MCF 10A (cell line): ENCODE data around the gene OTULINL. TPM values are rescaled to one million over a fixed set of nuclear protein-coding genes. Genes with fewer than 3 reads are reported as not detected.

Source experiments
- BruUV-seq: library from RNA; stranded (reverse); fragments of 400-500 nt; replicated peaks from 2 replicates; lab custom pipeline; 2021; lab: Mats Ljungman, UMichigan
- CTCF ChIA-PET: fragments of 300-600 bp; sonication (Branson Sonifier 250); formaldehyde crosslinking; extraction: SDS; loops from one replicate; lab custom pipeline; 2021; ENCODE audit warnings: antibody characterized with exemption, inconsistent platforms; lab: Yijun Ruan, JAX
- POLR2A ChIA-PET: fragments of 300-600, 350-650 bp; sonication (Branson Sonifier 250); formaldehyde crosslinking; extraction: SDS; loops from one replicate; lab custom pipeline; 2020; ENCODE audit warnings: antibody characterized with exemption, inconsistent platforms; lab: Yijun Ruan, JAX
- DNase-seq: peaks from one replicate; pipeline ENCODE4 v3.0.0-alpha.2; 2018; ENCODE audit not compliant: unreplicated experiment
- H3K27ac Mint-ChIP-seq: one replicate; pipeline ENCODE4 v1.8.0; 2022; ENCODE audit warnings: mild to moderate bottlenecking, low read depth, mixed read lengths; ENCODE audit not compliant: unreplicated experiment
- H3K27me3 Mint-ChIP-seq: one replicate; pipeline ENCODE4 v1.8.0; 2022; ENCODE audit warnings: mixed read lengths; ENCODE audit not compliant: insufficient read depth, unreplicated experiment
- H3K36me3 Mint-ChIP-seq: one replicate; pipeline ENCODE4 v1.8.0; 2022; ENCODE audit warnings: mild to moderate bottlenecking, moderate library complexity, mixed read lengths; ENCODE audit not compliant: insufficient read depth, unreplicated experiment
- H3K4me1 Mint-ChIP-seq: one replicate; pipeline ENCODE4 v1.8.0; 2022; ENCODE audit warnings: mixed read lengths; ENCODE audit not compliant: insufficient read depth, unreplicated experiment
- H3K4me3 Mint-ChIP-seq: one replicate; pipeline ENCODE4 v1.8.0; 2022; ENCODE audit warnings: mild to moderate bottlenecking, moderate library complexity, mixed read lengths; ENCODE audit not compliant: unreplicated experiment
- H3K9me3 Mint-ChIP-seq: one replicate; pipeline ENCODE4 v1.8.0; 2022; ENCODE audit warnings: mixed read lengths; ENCODE audit not compliant: unreplicated experiment
- CTCF ChIP-seq: fragments of 200-600 bp; IDR thresholded peaks from one replicate; pipeline ENCODE4 v1.8.0; 2022; ENCODE audit warnings: antibody characterized with exemption, mild to moderate bottlenecking; ENCODE audit not compliant: unreplicated experiment
- intact Hi-C: fragments of 100-400 bp; cut with micrococcal nuclease; formaldehyde crosslinking; loops from 2 replicates; pipeline ENCODE4 v1.14.1; 2022
- total RNA-seq: library from RNA; stranded (reverse); gene quantifications from 2 replicates; pipeline ENCODE4 v1.2.3, GENCODE V29; 2022

The OTULINL gene
- total RNA-seq, 1 experiment from 2014 or later: not detected

- CTCF ChIA-PET: interaction anchor here (0.6 kb wide), 1 partner anchor 1017 kb away, joined by 3 read pairs; no protein-coding TSS in a partner anchor
- no peaks in the 10 kb centered on the region for H3K9me3 Mint-ChIP-seq
These were observed 7.4 kb downstream of the OTULINL start for GRCh38 chr5:14588758-14589543.

DNA sequence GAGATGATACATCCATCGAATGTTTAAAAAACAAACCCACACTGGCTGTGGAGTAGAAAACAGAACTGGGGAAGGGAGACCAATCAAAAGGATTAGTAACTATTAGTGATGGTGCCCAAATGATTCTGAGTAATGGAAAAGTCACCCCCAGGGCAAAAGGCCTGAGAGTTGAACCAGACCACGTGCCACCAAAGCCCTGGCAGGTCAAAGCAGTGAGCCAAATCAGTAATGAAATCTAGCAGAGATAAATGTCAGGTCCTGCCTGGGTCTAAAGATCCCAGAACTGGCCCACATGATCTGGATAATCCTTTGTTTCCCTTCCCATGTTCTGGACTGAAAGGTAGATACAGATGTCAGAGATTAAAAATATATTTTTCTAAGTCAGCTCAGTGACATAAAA lies 9.4 kb downstream of the OTULINL start:
- intact Hi-C loops: no loop called here
- no peaks in the 10 kb centered on the region for H3K9me3 Mint-ChIP-seq
- BruUV-seq: no TSS peak
- DNase-seq: no peak
- no peaks in the 10 kb centered on the region for H3K4me1 Mint-ChIP-seq
- CTCF ChIA-PET: no interaction called here
- POLR2A ChIA-PET: no interaction called here
- H3K27me3 Mint-ChIP-seq: peaks cover 49% of the 10 kb centered on the region
- no peak for TF ChIP-seq CTCF
- H3K36me3 Mint-ChIP-seq: no peaks in the 10 kb centered on the region
- no peak overlapping the region for H3K27ac Mint-ChIP-seq
- H3K4me3 Mint-ChIP-seq: no peak overlapping the region

More at GRCh38 chr5:14588758-14589543, 7.4 kb downstream of the OTULINL start:
- TF ChIP-seq CTCF: no peak
- H3K4me3 Mint-ChIP-seq: no peak overlapping the region
- BruUV-seq: no TSS peak
- peaks cover 64% of the 10 kb centered on the region for H3K27me3 Mint-ChIP-seq
- intact Hi-C loops: no loop called here
- no peaks in the 10 kb centered on the region for H3K36me3 Mint-ChIP-seq
- no peak overlapping the region for H3K27ac Mint-ChIP-seq
- POLR2A ChIA-PET: interaction anchor here (0.7 kb wide), 1 partner anchor 1898 kb away, joined by 3 read pairs; no protein-coding TSS in a partner anchor
- DNase-seq: no peak
- H3K4me1 Mint-ChIP-seq: no peaks in the 10 kb centered on the region

DNA sequence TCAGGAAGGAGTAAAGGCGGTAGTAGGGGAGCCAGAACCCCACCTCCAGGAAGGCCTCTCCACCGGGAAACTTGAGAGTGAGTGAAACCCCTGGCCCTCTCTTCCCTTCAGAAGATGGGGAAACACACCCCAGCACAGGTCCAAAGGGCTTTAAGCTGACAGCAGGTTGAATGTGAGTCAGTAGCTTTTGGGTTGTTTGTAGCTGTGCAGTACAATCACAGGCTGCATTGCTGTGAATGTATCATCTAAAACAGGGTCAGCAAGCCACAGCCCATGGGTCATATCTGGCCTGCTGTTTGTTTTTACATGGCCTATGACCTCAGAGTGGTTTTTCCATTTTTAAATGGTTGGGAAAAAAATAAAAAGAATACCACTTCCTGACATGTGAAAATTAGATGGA lies 10.0 kb downstream of the OTULINL start:
- no peak for DNase-seq
- Mint-ChIP-seq H3K4me1 (no peaks in the 10 kb centered on the region), H3K36me3 (no peaks in the 10 kb centered on the region), H3K4me3 (no peak overlapping the region), H3K27ac (no peak overlapping the region), H3K27me3 (peaks cover 45% of the 10 kb centered on the region), H3K9me3 (no peaks in the 10 kb centered on the region)
- ChIA-PET CTCF (interaction anchor here (0.7 kb wide), 1 partner anchor 58 kb away, joined by 3 read pairs; no protein-coding TSS in a partner anchor), POLR2A (no interaction called here)
- intact Hi-C loops: no loop called here
- no TSS peak for BruUV-seq
- TF ChIP-seq CTCF: no peak

- CTCF ChIA-PET: no interaction called here
These were observed 11.9 kb downstream of the OTULINL start for GRCh38 chr5:14593326-14594021.

More at GRCh38 chr5:14593326-14594021, 11.9 kb downstream of the OTULINL start:
- intact Hi-C loops: no loop called here
- POLR2A ChIA-PET: no interaction called here
- no peak overlapping the region for H3K4me3 Mint-ChIP-seq
- H3K27ac Mint-ChIP-seq: no peak overlapping the region
- H3K4me1 Mint-ChIP-seq: no peaks in the 10 kb centered on the region
- TF ChIP-seq CTCF: no peak
- no TSS peak for BruUV-seq
- no peaks in the 10 kb centered on the region for H3K9me3 Mint-ChIP-seq
- no peak for DNase-seq
- H3K36me3 Mint-ChIP-seq: no peaks in the 10 kb centered on the region
- peaks cover 27% of the 10 kb centered on the region for H3K27me3 Mint-ChIP-seq
